HL-60 (cell line): ENCODE data around the gene HNRNPA0.

Experiments
- DNase-seq, 2 experiments: peaks; one replicate each; pipeline ENCODE4 v3.0.0-alpha.2; 2010 to 2020; ENCODE audit warnings: low read depth in 1 of 2, low spot score in 1 of 2
- H3K27ac ChIP-seq: fragments of 250-450 bp; sonication (Bioruptor Pico); replicated peaks from 2 replicates; pipeline ENCODE4 v1.5.1; 2020; ENCODE audit warnings: mild to moderate bottlenecking, moderate library complexity
- H3K27me3 ChIP-seq: fragments of 250-450 bp; sonication (Bioruptor Pico); 2 replicates; pipeline ENCODE4 v1.5.1; 2021; ENCODE audit warnings: mild to moderate bottlenecking, moderate library complexity; ENCODE audit not compliant: insufficient read depth, poor library complexity, severe bottlenecking
- H3K4me3 ChIP-seq: replicated peaks from 2 replicates; pipeline ENCODE4 v1.5.1; 2011; ENCODE audit warnings: mild to moderate bottlenecking, control low read depth, low read length; ENCODE audit not compliant: insufficient read depth
- GABPA ChIP-seq: IDR thresholded peaks from 2 replicates; pipeline ENCODE4 v1.6.1; 2012; ENCODE audit warnings: low read depth
- POLR2AphosphoS5 ChIP-seq: IDR thresholded peaks from 2 replicates; pipeline ENCODE4 v1.6.1; 2012; ENCODE audit warnings: low read depth
- SPI1 ChIP-seq: IDR thresholded peaks from 2 replicates; pipeline ENCODE4 v1.6.1; 2012; ENCODE audit warnings: low read depth, mild to moderate bottlenecking, borderline replicate concordance
- TF ChIP-seq, protein P1 (sequence below): IDR thresholded peaks from 2 replicates; pipeline ENCODE4 v1.6.1; 2012; ENCODE audit warnings: low read depth; ENCODE audit not compliant: insufficient replicate concordance
- TF ChIP-seq, protein P2 (sequence below): IDR thresholded peaks from one replicate; pipeline ENCODE4 v1.5.1; 2011; ENCODE audit warnings: low read length, control low read depth, inconsistent platforms; ENCODE audit not compliant: insufficient read depth

HNRNPA0 gene

DNA sequence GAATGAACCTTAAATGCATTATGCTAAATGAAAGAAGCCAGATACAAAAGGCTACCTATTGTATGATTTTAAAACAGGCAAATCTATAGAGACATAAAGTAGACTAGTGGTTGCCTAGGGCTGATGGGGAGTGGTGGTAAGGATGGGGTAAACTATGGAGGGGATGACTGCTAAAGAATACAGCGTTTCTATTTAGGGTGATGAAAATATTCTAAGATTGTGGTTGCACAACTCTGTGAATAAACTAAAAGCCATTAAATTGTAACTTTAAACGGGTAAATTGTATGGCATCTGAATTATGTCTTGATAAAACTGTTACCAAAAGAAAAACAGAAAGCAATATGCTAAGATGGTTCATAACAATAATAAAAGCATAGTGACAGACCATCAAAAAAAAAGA lies 39.7 kb downstream of the HNRNPA0 start:
- no peak for DNase-seq
- TF ChIP-seq, protein P1, sequence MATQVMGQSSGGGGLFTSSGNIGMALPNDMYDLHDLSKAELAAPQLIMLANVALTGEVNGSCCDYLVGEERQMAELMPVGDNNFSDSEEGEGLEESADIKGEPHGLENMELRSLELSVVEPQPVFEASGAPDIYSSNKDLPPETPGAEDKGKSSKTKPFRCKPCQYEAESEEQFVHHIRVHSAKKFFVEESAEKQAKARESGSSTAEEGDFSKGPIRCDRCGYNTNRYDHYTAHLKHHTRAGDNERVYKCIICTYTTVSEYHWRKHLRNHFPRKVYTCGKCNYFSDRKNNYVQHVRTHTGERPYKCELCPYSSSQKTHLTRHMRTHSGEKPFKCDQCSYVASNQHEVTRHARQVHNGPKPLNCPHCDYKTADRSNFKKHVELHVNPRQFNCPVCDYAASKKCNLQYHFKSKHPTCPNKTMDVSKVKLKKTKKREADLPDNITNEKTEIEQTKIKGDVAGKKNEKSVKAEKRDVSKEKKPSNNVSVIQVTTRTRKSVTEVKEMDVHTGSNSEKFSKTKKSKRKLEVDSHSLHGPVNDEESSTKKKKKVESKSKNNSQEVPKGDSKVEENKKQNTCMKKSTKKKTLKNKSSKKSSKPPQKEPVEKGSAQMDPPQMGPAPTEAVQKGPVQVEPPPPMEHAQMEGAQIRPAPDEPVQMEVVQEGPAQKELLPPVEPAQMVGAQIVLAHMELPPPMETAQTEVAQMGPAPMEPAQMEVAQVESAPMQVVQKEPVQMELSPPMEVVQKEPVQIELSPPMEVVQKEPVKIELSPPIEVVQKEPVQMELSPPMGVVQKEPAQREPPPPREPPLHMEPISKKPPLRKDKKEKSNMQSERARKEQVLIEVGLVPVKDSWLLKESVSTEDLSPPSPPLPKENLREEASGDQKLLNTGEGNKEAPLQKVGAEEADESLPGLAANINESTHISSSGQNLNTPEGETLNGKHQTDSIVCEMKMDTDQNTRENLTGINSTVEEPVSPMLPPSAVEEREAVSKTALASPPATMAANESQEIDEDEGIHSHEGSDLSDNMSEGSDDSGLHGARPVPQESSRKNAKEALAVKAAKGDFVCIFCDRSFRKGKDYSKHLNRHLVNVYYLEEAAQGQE: no peak
- no peak for TF ChIP-seq POLR2AphosphoS5
- no peak for TF ChIP-seq SPI1
- TF ChIP-seq, protein P2, sequence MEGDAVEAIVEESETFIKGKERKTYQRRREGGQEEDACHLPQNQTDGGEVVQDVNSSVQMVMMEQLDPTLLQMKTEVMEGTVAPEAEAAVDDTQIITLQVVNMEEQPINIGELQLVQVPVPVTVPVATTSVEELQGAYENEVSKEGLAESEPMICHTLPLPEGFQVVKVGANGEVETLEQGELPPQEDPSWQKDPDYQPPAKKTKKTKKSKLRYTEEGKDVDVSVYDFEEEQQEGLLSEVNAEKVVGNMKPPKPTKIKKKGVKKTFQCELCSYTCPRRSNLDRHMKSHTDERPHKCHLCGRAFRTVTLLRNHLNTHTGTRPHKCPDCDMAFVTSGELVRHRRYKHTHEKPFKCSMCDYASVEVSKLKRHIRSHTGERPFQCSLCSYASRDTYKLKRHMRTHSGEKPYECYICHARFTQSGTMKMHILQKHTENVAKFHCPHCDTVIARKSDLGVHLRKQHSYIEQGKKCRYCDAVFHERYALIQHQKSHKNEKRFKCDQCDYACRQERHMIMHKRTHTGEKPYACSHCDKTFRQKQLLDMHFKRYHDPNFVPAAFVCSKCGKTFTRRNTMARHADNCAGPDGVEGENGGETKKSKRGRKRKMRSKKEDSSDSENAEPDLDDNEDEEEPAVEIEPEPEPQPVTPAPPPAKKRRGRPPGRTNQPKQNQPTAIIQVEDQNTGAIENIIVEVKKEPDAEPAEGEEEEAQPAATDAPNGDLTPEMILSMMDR: no peak
- no peak for TF ChIP-seq GABPA
- no peak overlapping the region for H3K27ac ChIP-seq
- H3K27me3 ChIP-seq: no peaks in the 10 kb centered on the region
- H3K4me3 ChIP-seq: no peak overlapping the region

DNA sequence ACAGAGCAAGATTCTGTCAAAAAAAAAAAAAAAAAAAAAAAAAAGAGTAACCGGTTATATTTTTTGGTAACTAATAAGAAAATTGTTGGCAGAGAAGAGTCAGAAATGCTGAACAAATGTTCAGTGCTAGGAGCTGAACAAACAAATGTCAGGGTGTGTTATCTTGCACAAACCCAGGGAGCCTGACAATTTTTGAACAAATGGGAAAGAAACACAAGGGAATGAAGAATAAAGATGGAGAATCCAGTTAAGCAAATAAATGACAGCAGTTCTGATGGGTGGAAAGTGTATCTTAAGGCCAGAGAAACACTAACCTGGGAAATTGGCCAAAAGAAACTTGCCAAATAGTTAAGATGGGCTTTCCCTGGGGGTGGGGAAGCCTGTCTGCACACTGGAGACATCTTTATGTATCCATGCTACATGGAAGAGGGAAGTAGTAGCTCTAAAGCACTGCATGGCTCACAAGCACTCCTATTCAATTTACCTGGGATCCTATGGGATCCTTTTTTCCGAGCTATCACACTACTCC lies 42.0 kb downstream of the HNRNPA0 start:
- DNase-seq: no peak
- TF ChIP-seq POLR2AphosphoS5: no peak
- TF ChIP-seq, protein P2: no peak
- TF ChIP-seq GABPA: no peak
- TF ChIP-seq, protein P1: no peak
- no peak for TF ChIP-seq SPI1
- no peaks in the 10 kb centered on the region for H3K27me3 ChIP-seq
- H3K4me3 ChIP-seq: no peak overlapping the region
- no peak overlapping the region for H3K27ac ChIP-seq

DNA sequence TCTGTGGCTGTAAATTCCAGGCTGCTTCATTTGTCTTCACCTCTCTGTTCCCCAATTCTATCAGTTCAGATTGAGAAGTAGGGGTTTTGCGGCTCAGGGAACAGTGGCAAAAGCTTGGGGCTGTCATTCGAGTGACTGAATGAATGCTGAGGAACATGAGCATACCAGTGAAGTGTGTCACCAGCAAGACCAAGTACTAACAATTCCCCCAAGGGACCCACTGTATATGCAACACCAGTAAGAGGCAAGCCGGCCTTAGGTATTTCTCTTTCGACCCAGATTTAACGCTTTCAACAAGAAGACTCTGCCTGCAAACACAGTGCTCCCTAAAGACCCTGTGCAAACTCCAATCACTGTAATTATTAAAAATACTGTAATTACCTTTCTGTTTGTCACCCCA lies 44.1 kb downstream of the HNRNPA0 start:
- Histone ChIP-seq H3K27me3 (no peaks in the 10 kb centered on the region), H3K27ac (no peak overlapping the region), H3K4me3 (no peak overlapping the region)
- TF ChIP-seq GABPA: no peak
- TF ChIP-seq, protein P2: no peak
- TF ChIP-seq, protein P1: no peak
- TF ChIP-seq SPI1: no peak
- TF ChIP-seq POLR2AphosphoS5: no peak
- DNase-seq: no peak
